Choroid plexus epithelial cell (primary cell): Measurements from ENCODE around the gene ZNF878.

Experiments used
- DNase-seq: peaks from one replicate; pipeline ENCODE4 v3.0.0-alpha.2; 2010; ENCODE audit warnings: low read depth
- H3K4me3 ChIP-seq: 2 replicates; pipeline ENCODE4 v1.5.1; 2011; ENCODE audit warnings: low read depth, mild to moderate bottlenecking, control low read depth, low read length, moderate library complexity
- CTCF ChIP-seq: conservative IDR thresholded peaks from 2 replicates; pipeline ENCODE4 v1.5.1; 2011; ENCODE audit warnings: low read depth, mild to moderate bottlenecking, control low read depth, inconsistent platforms, low read length, moderate library complexity

Gene ZNF878

GRCh38 chr19:12055784-12056183 is 3.0 kb upstream of the ZNF878 start:
- no peak overlapping the region for H3K4me3 ChIP-seq
- TF ChIP-seq CTCF: no peak
- no peak for DNase-seq

DNA sequence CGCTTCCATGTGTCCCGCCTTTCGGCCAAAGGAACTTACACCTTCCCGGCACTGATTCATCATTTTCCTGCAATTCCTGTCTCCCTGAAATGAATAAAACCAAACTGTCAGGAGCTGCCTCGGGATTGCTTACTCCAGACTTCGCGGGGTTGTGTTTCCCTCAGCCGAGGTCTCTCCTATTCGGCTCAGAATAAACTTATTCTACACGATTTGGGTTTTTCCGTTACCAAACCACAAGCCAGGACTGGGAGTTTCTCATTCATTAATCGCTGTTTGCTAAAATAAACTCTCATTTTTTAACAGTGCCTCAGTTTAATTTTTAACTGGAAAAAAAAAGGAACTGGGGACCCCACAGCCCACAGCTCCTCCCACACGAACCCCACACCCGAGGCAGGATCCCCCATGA is 667 bp downstream of the ZNF878 start:
- H3K4me3 ChIP-seq: peak overlapping the region; percentile 62
- DNase-seq: no peak
- TF ChIP-seq CTCF: no peak

DNA sequence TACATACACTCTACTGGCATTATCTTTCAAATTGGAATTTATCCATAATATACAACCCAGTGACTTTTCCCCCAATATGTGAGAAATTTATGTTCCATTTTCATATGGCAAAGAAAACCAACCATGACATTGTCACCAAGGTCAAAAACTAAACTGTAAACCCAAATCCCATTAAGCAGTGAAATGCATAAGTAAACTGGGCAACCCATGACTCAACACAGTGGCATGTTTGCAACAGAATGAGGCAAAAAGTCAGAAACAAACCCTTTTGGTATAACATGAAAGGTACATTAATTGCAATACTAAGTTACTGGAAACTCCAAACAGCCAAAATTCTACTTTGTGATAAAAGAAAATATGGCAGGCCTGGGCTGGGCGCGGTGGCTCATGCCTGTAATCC is 4.9 kb downstream of the ZNF878 start:
- no peak for TF ChIP-seq CTCF
- H3K4me3 ChIP-seq: no peak overlapping the region
- DNase-seq: no peak

DNA sequence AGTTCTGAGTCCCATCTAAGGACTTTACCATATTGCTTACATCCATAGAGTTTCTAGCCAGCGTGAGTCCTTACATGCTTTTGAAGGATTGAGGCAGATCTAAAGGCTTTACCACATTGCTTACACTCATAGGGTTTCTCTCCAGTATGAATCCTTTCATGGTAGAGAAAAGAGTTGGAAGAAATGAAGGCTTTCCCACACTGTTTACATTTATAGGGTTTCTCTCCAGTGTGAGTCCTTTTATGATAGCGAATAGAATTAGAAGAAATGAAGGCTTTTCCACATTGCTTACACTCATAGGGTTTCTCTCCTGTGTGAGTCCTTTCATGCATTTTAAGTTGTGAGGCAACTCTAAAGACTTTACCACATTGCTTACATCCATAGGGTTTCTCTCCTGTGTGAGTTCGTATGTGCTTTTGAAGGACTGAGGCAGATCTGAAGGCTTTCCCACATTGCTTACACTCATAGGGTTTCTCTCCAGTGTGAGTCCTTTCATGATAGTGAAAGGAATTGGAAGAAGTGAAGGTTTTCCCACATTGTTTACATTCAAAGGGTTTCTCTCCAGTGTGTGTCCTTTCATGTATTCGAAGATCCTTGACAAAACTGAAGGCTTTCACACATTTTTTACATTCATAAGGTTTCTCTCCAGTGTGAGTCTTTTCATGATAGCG is 8.9 kb downstream of the ZNF878 start:
- H3K4me3 ChIP-seq: no peak overlapping the region
- no peak for DNase-seq
- no peak for TF ChIP-seq CTCF

DNA sequence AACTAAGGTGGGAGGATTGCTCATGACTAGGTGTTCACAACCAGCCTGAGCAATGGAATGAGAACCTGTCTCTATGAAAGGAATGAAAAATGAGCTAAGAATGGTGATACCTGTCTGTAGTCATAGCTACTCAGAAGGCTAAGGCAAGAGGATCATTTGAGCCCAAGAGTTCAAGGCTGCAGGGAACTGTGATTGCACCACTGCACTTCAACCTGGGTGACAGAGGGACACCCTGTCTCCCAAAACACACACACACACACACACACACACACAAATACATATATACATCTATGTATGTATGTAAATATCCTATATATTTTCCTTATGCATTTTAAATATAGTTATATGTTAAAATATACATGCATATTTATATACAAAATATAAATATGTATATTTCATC is 9.9 kb downstream of the ZNF878 start:
- no peak for TF ChIP-seq CTCF
- no peak for DNase-seq
- H3K4me3 ChIP-seq: no peak overlapping the region

DNA sequence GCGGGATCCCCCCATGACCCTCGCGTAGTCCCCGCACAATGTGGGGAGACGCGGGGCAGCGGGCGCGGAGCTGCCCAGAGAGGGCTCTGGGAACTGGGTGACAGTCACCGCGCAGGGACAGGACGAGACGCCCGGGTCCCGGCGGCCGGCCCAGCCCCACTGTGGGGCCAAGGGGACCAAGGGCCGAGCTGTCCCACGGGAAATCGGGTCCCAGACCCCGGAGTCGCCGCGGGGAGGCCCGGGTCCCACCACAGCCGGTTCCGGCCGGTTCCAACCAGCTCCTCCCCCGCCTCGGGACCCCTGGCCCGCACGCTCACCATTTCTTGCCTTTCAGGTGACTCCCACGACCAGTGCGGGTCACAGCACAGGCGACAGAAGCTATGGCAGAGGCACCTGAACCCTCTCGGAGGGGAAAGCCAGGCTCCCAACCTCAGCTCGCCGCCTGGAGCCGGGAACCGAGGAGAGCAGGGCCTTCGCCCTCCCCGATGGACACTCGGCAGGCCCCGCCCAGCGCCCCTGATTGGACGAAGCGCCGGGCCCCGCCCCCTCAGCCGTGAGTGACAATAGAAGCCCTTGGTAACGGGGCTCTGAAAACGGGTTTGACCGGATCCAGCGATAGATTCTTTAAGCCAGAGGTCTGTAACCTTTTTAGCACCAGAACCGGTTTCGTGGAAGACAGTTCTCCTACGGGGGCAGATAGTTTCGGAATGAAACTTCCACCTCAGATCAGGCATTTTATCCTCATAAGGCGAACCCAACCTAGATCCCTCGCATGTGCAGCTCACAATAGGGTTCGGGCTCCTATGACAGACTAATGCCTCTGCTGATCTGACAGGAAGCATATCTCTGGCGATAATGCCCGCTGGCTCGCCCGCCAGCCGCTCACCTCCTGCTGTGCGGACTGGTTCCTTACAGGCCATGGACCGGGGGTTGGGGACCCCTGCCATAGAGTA is 17.3 kb downstream of the ZNF878 start, which contains the start of gene ZNF433:
TSS of gene ZNF433 (minus strand) at position 460 of the 953 bp plus-strand sequence. CDS start at position 320, 140 bp downstream.
- peak; percentile 85 for DNase-seq
- peak within 1 kb of the TSS; percentile 94 for H3K4me3 ChIP-seq
- TF ChIP-seq CTCF: peak; percentile 14
